GM23338 (cell line): ENCODE measurements around the gene SLIT1. TPM values are rescaled to one million over a fixed set of nuclear protein-coding genes. Genes with fewer than 3 reads are reported as not detected.

ENCODE experiments used
- ATAC-seq: fragments of 200-7000 bp; cut with Tn5 transposase; 3 replicates; pipeline ENCODE4 v1.9.1; 2020
- DNase-seq: peaks from one replicate; pipeline ENCODE4 v3.0.0-alpha.2; 2015; ENCODE audit warnings: low spot score
- H2AFZ ChIP-seq: fragments of 200-600 bp; sonication (generic); 2 replicates; pipeline ENCODE4 v1.8.0; 2016; ENCODE audit warnings: antibody characterized with exemption, mild to moderate bottlenecking, moderate library complexity
- H3F3A ChIP-seq: fragments of 200-600 bp; sonication (generic); replicated peaks from 2 replicates; pipeline ENCODE4 v1.8.0; 2017; ENCODE audit warnings: antibody characterized with exemption, mixed run types, low read depth
- H3K27ac ChIP-seq: fragments of 200-600 bp; sonication (generic); 2 replicates; pipeline ENCODE4 v1.6.1; 2016; ENCODE audit warnings: low read depth
- H3K27me3 ChIP-seq: fragments of 200-600 bp; sonication (generic); 2 replicates; pipeline ENCODE4 v1.8.0; 2016; ENCODE audit warnings: mild to moderate bottlenecking, mixed run types, moderate library complexity; ENCODE audit not compliant: insufficient read depth
- H3K36me3 ChIP-seq: fragments of 200-600 bp; sonication (generic); 2 replicates; pipeline ENCODE4 v1.8.0; 2016; ENCODE audit warnings: mild to moderate bottlenecking; ENCODE audit not compliant: insufficient read depth
- H3K4me1 ChIP-seq: fragments of 200-600 bp; sonication (generic); 2 replicates; pipeline ENCODE4 v1.8.0; 2016; ENCODE audit warnings: mild to moderate bottlenecking, moderate library complexity; ENCODE audit not compliant: insufficient read depth
- H3K4me2 ChIP-seq: fragments of 200-600 bp; sonication (generic); 2 replicates; pipeline ENCODE4 v1.7.1; 2017; ENCODE audit warnings: mixed run types
- H3K4me3 ChIP-seq: fragments of 200-600 bp; sonication (generic); 2 replicates; pipeline ENCODE4 v1.6.1; 2016; ENCODE audit warnings: mixed run types
- H3K79me2 ChIP-seq: fragments of 200-600 bp; sonication (generic); replicated peaks from 2 replicates; pipeline ENCODE4 v1.8.0; 2017; ENCODE audit warnings: mild to moderate bottlenecking; ENCODE audit not compliant: insufficient read depth
- H3K9me2 ChIP-seq: fragments of 200-600 bp; sonication (generic); 2 replicates; pipeline ENCODE4 v1.8.0; 2017; ENCODE audit not compliant: insufficient read depth
- H4K20me1 ChIP-seq: fragments of 200-600 bp; sonication (generic); replicated peaks from 2 replicates; pipeline ENCODE4 v1.8.0; 2017; ENCODE audit warnings: mild to moderate bottlenecking; ENCODE audit not compliant: insufficient read depth
- H3K27ac Mint-ChIP-seq: 2 replicates; pipeline ENCODE4 v1.8.0; 2020; ENCODE audit warnings: inconsistent platforms, mild to moderate bottlenecking, moderate library complexity, mixed read lengths
- H3K27me3 Mint-ChIP-seq: 3 replicates; pipeline ENCODE4 v1.8.0; 2022; ENCODE audit warnings: low read depth, mild to moderate bottlenecking, moderate library complexity, mixed read lengths, inconsistent platforms; ENCODE audit not compliant: insufficient read depth, poor library complexity
- H3K36me3 Mint-ChIP-seq: 3 replicates; pipeline ENCODE4 v1.8.0; 2021; ENCODE audit warnings: low read depth, mild to moderate bottlenecking, inconsistent platforms, moderate library complexity, mixed read lengths
- H3K4me1 Mint-ChIP-seq: 3 replicates; pipeline ENCODE4 v1.8.0; 2020; ENCODE audit warnings: mild to moderate bottlenecking, inconsistent platforms, mixed read lengths
- H3K4me3 Mint-ChIP-seq: 3 replicates; pipeline ENCODE4 v1.8.0; 2021; ENCODE audit warnings: moderate library complexity, mild to moderate bottlenecking, inconsistent platforms, mixed read lengths
- H3K9me3 Mint-ChIP-seq: 3 replicates; pipeline ENCODE4 v1.8.0; 2020; ENCODE audit warnings: moderate library complexity, mild to moderate bottlenecking, inconsistent platforms, mixed read lengths
- CREB1 ChIP-seq: fragments of 250-450 bp; sonication (Bioruptor Pico); IDR thresholded peaks from 2 replicates; pipeline ENCODE4 v1.5.0; 2020; ENCODE audit warnings: low read depth, mild to moderate bottlenecking, moderate library complexity
- EZH2phosphoT487 ChIP-seq: fragments of 200-600 bp; sonication (generic); IDR thresholded peaks from one replicate; pipeline ENCODE4 v1.8.1; 2018; ENCODE audit warnings: antibody characterized with exemption; ENCODE audit not compliant: unreplicated experiment
- NANOG ChIP-seq: IDR thresholded peaks from 2 replicates; pipeline ENCODE4 v1.6.1; 2016; ENCODE audit warnings: antibody characterized with exemption, borderline replicate concordance
- REST ChIP-seq: IDR thresholded peaks from one replicate; pipeline ENCODE4 v1.6.1; 2018; ENCODE audit warnings: antibody characterized with exemption; ENCODE audit not compliant: unreplicated experiment
- ZNF114 ChIP-seq: fragments of 250-450 bp; sonication (Bioruptor Pico); IDR thresholded peaks from 2 replicates; pipeline ENCODE4 v1.5.0; 2020; ENCODE audit warnings: mild to moderate bottlenecking, moderate library complexity
- ZNF331 ChIP-seq: fragments of 250-450 bp; sonication (Bioruptor Pico); IDR thresholded peaks from 2 replicates; pipeline ENCODE4 v1.5.0; 2020; ENCODE audit warnings: low read depth, mild to moderate bottlenecking, moderate library complexity
- polyA plus RNA-seq: library from polyadenylated mRNA; unstranded; fragments of >200 nt; fragmentation: Nextera tagmentation; extraction: Ambion mirVana; gene quantifications from 2 replicates; pipeline ENCODE4 v1.2.1, GENCODE V29; 2016
- total RNA-seq: library from RNA; depleted of rRNA; stranded (reverse); fragments of >200 nt; shearing (Covaris generic); gene quantifications from 2 replicates; pipeline ENCODE4 v1.2.3, GENCODE V29; 2014
- TF ChIP-seq, protein P1 (sequence below): fragments of 250-450 bp; sonication (Bioruptor Pico); IDR thresholded peaks from 2 replicates; pipeline ENCODE4 v1.5.0; 2020; ENCODE audit warnings: mild to moderate bottlenecking, moderate library complexity
- TF ChIP-seq, protein P2 (sequence below): IDR thresholded peaks from 2 replicates; pipeline ENCODE4 v1.6.1; 2016; ENCODE audit warnings: antibody characterized with exemption
- TF ChIP-seq, protein P3 (sequence below), 2 experiments: fragments of 200-600 bp in 1 of 2; sonication (generic) in 1 of 2; conservative IDR thresholded peaks; 2 replicates each; pipeline versions ENCODE4 v1.5.1 to v1.6.1; 2016 to 2017; ENCODE audit warnings: antibody characterized with exemption in 2 of 2, low read depth in 2 of 2, mild to moderate bottlenecking in 2 of 2, moderate library complexity in 1 of 2

Gene SLIT1
- total and polyA plus RNA-seq, 2 experiments from 2014 or later = 0.76 to 1.7 TPM

DNA sequence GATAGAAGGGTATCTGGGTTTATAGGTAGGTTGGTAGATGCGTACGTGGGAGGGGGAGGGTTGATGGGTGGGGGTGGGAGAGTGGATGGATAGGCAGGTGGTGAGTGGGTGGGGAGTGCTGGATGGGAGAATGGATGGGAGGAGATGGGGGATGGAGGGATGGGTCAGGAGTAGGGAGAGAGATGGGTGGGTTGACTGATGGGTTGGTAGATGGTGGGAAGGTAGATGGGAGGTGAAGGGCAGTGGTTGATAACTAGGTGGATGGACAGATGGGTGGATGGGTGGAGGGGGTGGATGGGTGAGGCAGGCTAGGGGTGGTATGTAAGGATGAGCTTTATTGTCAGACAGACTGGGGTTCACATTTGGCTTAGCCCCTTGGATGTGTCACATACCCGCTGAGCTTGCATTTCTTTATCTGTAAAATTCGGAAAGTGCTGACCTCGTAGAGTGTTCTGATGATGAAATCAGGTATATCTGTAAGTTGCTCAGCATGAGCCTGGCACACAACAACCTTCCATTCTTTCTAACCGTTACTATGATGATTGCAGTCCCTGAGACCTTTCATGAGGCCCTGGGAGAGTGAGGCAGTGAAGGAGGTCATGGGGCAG lies 34.3 kb downstream of the SLIT1 start:
- H3K27me3 ChIP-seq = no peaks in the 10 kb centered on the region
- Mint-ChIP-seq H3K9me3 (no peaks in the 10 kb centered on the region), H3K36me3 (no peaks in the 10 kb centered on the region), H3K4me3 (no peak overlapping the region), H3K4me1 (peaks cover 15% of the 10 kb centered on the region), H3K27me3 (peaks cover 5% of the 10 kb centered on the region), H3K27ac (no peak overlapping the region)
- H3K36me3 ChIP-seq = no peaks in the 10 kb centered on the region
- DNase-seq (no peak), ATAC-seq (no peak)
- H3K79me2 ChIP-seq = no peaks in the 10 kb centered on the region
- no peaks in the 10 kb centered on the region for H4K20me1 ChIP-seq
- no peaks in the 10 kb centered on the region for H3K9me2 ChIP-seq
- no peaks in the 10 kb centered on the region for H3F3A ChIP-seq
- no peak overlapping the region for H2AFZ ChIP-seq
- H3K4me1 ChIP-seq = no peaks in the 10 kb centered on the region
- H3K4me3 ChIP-seq = no peak overlapping the region
- H3K27ac ChIP-seq = no peak overlapping the region
- no peak overlapping the region for H3K4me2 ChIP-seq
- TF ChIP-seq ZNF114 (no peak), NANOG (no peak), CREB1 (CRISPR knock-in tag) (no peak), ZNF331 (CRISPR knock-in tag) (no peak), REST (no peak), EZH2phosphoT487 (no peak)
- TF ChIP-seq, protein P1, sequence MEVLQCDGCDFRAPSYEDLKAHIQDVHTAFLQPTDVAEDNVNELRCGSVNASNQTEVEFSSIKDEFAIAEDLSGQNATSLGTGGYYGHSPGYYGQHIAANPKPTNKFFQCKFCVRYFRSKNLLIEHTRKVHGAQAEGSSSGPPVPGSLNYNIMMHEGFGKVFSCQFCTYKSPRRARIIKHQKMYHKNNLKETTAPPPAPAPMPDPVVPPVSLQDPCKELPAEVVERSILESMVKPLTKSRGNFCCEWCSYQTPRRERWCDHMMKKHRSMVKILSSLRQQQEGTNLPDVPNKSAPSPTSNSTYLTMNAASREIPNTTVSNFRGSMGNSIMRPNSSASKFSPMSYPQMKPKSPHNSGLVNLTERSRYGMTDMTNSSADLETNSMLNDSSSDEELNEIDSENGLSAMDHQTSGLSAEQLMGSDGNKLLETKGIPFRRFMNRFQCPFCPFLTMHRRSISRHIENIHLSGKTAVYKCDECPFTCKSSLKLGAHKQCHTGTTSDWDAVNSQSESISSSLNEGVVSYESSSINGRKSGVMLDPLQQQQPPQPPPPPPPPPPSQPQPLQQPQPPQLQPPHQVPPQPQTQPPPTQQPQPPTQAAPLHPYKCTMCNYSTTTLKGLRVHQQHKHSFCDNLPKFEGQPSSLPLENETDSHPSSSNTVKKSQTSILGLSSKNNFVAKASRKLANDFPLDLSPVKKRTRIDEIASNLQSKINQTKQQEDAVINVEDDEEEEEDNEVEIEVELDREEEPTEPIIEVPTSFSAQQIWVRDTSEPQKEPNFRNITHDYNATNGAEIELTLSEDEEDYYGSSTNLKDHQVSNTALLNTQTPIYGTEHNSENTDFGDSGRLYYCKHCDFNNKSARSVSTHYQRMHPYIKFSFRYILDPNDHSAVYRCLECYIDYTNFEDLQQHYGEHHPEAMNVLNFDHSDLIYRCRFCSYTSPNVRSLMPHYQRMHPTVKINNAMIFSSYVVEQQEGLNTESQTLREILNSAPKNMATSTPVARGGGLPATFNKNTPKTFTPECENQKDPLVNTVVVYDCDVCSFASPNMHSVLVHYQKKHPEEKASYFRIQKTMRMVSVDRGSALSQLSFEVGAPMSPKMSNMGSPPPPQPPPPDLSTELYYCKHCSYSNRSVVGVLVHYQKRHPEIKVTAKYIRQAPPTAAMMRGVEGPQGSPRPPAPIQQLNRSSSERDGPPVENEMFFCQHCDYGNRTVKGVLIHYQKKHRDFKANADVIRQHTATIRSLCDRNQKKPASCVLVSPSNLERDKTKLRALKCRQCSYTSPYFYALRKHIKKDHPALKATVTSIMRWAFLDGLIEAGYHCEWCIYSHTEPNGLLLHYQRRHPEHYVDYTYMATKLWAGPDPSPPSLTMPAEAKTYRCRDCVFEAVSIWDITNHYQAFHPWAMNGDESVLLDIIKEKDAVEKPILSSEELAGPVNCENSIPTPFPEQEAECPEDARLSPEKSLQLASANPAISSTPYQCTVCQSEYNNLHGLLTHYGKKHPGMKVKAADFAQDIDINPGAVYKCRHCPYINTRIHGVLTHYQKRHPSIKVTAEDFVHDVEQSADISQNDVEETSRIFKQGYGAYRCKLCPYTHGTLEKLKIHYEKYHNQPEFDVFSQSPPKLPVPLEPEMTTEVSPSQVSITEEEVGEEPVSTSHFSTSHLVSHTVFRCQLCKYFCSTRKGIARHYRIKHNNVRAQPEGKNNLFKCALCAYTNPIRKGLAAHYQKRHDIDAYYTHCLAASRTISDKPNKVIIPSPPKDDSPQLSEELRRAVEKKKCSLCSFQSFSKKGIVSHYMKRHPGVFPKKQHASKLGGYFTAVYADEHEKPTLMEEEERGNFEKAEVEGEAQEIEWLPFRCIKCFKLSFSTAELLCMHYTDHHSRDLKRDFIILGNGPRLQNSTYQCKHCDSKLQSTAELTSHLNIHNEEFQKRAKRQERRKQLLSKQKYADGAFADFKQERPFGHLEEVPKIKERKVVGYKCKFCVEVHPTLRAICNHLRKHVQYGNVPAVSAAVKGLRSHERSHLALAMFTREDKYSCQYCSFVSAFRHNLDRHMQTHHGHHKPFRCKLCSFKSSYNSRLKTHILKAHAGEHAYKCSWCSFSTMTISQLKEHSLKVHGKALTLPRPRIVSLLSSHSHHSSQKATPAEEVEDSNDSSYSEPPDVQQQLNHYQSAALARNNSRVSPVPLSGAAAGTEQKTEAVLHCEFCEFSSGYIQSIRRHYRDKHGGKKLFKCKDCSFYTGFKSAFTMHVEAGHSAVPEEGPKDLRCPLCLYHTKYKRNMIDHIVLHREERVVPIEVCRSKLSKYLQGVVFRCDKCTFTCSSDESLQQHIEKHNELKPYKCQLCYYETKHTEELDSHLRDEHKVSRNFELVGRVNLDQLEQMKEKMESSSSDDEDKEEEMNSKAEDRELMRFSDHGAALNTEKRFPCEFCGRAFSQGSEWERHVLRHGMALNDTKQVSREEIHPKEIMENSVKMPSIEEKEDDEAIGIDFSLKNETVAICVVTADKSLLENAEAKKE (CRISPR knock-in tag) = no peak
- TF ChIP-seq, protein P2, sequence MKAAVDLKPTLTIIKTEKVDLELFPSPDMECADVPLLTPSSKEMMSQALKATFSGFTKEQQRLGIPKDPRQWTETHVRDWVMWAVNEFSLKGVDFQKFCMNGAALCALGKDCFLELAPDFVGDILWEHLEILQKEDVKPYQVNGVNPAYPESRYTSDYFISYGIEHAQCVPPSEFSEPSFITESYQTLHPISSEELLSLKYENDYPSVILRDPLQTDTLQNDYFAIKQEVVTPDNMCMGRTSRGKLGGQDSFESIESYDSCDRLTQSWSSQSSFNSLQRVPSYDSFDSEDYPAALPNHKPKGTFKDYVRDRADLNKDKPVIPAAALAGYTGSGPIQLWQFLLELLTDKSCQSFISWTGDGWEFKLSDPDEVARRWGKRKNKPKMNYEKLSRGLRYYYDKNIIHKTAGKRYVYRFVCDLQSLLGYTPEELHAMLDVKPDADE = no peak
- TF ChIP-seq, protein P3, sequence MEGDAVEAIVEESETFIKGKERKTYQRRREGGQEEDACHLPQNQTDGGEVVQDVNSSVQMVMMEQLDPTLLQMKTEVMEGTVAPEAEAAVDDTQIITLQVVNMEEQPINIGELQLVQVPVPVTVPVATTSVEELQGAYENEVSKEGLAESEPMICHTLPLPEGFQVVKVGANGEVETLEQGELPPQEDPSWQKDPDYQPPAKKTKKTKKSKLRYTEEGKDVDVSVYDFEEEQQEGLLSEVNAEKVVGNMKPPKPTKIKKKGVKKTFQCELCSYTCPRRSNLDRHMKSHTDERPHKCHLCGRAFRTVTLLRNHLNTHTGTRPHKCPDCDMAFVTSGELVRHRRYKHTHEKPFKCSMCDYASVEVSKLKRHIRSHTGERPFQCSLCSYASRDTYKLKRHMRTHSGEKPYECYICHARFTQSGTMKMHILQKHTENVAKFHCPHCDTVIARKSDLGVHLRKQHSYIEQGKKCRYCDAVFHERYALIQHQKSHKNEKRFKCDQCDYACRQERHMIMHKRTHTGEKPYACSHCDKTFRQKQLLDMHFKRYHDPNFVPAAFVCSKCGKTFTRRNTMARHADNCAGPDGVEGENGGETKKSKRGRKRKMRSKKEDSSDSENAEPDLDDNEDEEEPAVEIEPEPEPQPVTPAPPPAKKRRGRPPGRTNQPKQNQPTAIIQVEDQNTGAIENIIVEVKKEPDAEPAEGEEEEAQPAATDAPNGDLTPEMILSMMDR (conservative IDR thresholded peaks at IDR 0.05; ENCODE audit: low read depth in 2 of 2) = no peak
